NCI-H2107 (cell line): ENCODE data around the gene GBA2.

Experiments used
- DNase-seq: peaks from one replicate; lab custom pipeline; 2025; lab: John Stamatoyannopoulos, UW

GBA2 gene

GRCh38 chr9:35748858-35749514 is at the start of gene GBA2, which contains the start of gene RGP1:
Gene GBA2 (minus strand): TSS chr9:35749228. CDS start chr9:35748704, 524 bp downstream.
Gene RGP1 (plus strand): TSS chr9:35749287. CDS start chr9:35749756, 469 bp downstream.
- peak; percentile 28 for DNase-seq

DNA sequence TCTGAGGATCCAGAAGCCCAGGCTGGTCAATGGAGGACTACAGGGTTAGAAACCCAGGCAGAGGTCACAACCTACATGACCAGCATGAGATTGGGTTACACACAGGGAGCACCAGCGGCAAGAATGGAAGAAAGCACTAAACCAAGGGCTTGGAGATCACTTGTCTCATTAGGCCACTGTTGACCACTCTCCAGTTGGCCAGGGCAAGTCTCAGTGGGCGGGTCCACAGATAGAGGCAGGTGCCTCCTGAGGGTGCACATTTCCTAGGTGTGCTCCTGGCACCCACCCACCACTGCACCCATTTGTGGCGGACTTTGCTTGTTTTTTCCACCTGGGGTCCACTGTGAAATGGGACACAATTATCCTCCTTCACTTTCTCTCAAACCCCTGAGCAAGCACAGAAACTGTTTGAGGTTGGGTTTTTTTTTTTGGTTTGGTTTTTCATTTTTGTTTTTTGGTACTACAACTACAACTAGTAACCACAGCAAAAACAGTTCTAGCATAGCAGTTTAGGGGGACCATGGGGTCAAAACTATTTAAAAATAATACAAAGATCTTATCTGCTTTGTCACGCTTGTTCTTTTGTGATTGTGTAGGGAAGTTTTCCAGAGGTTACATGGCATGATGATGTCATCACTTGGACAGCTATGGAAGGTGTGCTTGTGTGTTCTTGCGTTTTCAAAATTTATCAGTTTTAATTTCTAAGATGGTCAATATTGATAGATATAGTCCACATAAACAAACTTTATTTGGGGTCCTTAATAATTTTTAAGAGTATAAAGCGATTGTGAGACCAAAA is 48.5 kb upstream of the GBA2 start:
- DNase-seq = no peak

DNA sequence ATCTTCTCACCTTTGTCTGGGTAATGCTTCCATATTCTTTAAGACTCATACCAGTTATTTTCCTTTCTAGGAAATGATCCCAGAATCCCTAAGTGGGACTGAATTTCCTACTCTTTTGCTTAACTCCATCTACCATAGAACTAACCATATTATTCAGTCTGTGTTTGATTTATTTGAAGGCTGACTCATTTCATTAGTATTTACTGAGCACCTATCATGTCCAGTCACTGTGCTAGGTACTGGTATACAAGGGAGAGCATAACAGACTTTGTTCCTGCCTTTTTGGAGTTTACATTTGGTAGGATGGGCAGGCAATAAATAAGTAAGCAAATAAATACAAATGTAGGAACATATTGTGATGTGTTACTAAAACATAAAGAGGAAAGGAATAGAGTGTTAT is 46.7 kb upstream of the GBA2 start:
- DNase-seq = no peak

DNA sequence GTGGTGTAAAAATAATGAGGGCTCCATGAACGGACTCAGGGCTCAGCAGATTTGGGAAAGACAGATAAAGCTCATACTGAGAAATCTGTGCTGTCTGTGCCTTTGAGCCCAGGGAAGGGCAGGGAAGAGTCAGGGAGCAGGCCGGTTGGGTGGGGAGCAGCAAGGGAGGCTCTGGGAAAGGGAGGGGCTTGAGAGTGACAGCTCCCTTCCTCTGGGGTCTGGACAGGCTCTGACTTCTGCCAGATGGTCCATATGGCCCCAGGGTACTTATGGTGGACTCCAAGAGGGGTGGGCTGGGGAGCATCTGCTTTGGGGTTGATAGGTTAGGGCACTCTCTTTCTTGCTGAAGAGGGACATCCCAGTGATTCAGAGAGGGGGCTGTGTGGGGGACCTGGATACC is 44.4 kb upstream of the GBA2 start:
- DNase-seq = no peak

DNA sequence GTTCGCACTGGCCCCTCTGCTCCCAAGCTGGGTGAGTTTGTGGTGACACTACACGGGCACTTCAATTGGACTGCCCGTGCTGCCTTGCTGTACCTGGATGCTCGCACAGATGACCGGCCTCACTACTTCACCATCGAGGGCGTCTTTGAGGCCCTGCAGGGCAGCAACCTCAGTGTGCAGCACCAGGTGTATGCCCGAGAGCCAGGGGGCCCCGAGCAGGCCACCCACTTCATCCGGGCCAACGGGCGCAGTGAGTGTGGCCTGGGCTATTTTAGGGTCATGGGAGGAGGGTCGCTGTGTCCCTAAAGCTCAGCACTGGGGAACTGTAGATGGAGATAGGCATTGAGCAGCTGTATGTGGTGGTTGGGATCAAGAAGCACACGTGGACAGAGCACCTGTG is 43.8 kb upstream of the GBA2 start:
- no peak for DNase-seq

GRCh38 chr9:35792024-35792813 is 43.2 kb upstream of the GBA2 start:
- no peak for DNase-seq

DNA sequence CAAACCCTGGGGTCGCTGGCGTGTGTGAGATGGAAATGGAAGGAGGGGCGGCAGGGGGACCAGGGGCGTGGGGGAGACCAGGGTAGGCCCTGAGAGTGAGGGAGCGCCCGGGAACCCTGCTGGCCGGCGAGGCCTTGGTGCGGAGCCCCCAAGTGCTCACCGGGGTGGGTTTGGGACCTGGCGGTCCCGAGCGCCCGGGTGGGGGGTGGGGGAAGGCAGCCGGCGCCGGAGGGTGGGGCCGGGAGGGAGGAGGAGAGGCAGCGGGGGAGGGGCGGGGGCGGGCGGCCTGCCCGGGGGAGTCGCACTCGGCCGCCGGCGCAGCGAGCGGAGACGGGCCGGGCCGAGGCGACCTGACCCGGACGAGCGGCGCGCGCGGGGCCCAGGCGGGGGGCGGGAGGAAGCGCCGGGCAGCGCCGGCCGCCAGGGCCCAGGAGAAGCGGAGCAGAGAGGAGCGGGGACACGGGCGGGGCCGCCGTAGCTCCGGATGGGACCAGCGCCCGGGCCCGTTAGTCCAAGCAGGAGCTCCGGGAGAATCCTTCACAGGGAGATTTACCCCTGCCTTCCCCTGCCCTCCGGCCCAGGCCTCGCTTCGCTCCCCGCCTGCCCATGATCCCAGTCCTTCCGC is 42.4 kb upstream of the GBA2 start, which contains the start of gene NPR2:
TSS of gene NPR2 (plus strand) at position 295 of the 625 bp plus-strand sequence. CDS start 818 bp downstream, outside the sequence.
- no peak for DNase-seq

- DNase-seq = peak; percentile 53
These were observed 41.6 kb upstream of the GBA2 start for GRCh38 chr9:35790385-35791296.

DNA sequence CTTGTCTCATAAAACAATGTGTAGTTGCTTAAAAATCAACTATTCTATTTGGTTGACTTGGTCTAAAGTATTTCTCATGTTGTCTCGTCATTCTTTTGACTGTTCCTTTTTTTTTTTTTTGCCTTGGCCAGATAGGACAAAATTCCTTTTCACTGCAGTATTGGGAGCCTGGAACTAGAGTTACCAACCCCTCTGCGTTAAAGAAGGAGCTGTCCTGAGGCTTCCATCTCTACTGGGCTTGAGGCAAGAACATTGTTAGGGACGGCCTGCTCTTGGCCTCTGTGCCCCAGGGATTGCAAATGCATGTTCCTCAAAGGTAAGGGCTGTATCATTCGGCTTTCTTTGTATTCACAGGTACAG is 41.0 kb upstream of the GBA2 start:
- no peak for DNase-seq

DNA sequence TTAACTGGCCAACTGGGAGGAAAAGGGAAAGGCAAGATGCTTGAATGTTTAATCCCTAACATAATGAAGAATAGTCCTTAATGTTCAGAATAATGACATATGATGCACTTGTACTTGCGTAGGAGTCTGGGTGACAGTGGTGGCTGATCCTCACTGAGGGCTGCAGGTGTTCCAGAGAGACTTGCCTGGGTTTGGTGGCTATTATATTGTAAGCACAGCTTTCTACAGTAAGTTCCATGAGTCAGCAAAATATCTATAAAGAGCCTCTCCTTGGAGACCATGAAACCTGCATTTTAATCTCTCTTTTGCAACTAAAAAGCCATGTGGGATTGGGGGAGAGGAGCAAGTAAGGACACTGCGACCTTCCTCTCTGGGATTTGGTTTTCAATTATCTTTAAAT is 40.5 kb upstream of the GBA2 start:
- no peak for DNase-seq

DNA sequence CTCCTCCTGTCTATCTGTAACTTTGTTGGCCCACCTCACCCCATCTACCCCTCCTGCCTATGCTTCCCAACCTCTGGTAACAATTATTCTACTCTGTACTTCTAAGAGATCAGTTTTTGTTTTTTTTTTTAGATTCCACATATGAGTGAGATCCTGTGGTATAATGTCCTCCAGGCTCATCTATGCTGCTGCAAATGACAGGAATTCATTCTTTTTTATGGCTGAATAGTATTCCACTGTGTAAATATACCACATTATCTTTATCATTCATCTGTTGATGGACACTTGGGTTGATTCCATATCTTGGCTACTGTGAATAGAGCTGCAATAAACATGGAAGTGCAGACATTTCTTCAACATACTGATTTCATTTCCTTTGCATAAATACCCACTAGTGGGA is 34.4 kb upstream of the GBA2 start:
- no peak for DNase-seq

DNA sequence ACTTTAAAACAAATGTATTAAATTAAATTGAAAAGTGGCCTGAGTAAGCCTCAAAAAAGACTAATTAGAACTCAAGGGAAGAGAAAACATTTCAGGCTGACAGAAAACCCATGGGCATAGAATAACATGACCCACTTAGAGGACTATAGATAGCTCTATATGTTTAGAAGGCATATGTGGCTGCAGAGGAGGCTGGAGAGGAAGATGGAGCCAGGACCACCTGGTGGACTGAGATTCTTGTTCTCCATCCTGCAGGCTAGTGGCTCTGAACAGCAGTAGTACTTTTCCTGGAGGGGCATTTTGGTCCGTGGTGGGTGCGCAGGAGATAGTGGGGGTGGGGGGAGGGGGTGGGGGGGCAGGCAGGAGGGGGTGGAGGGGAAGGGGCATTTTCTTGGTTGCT is 32.0 kb upstream of the GBA2 start:
- DNase-seq = no peak

DNA sequence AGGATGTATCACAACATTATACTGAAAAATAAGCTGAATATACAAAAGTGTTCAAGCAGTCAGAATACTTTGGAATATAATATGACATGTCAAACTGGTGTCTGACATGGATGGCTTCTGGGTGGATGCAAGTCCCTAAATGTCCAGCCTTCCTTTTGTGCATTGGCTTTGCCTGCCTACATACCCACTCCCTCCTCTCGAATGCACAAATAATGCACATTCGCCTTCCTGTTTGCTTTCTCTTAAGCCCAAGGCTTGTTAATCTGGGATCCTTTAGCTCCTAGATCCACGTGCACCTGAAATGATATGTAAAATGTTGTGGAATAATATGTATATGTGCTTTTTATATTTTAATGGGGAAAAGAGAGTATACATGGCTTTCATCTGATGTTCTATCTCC is 29.5 kb upstream of the GBA2 start:
- no peak for DNase-seq

GRCh38 chr9:35776018-35776417 is 27.0 kb upstream of the GBA2 start:
- peak; percentile 83 for DNase-seq

GRCh38 chr9:35774907-35775635 is 26.0 kb upstream of the GBA2 start:
- DNase-seq = no peak

DNA sequence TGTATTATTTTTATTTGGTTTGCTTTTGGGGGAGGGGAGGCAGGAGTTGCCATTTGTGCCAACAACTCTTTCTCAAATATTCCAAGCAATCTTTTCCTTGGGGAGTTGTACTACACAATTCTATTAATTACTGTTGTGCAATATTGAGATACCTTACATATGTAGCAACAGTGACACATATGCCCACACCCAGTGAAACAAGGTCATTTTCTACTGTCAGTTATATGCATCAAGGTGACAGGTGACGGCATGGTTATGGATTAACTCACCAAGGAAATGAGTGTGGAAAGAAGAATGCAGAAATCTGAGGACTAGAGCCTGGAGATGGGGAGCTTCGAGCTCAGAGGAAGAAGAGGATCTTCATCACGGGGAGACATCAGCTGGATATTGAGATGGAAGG is 22.9 kb upstream of the GBA2 start:
- DNase-seq = no peak

DNA sequence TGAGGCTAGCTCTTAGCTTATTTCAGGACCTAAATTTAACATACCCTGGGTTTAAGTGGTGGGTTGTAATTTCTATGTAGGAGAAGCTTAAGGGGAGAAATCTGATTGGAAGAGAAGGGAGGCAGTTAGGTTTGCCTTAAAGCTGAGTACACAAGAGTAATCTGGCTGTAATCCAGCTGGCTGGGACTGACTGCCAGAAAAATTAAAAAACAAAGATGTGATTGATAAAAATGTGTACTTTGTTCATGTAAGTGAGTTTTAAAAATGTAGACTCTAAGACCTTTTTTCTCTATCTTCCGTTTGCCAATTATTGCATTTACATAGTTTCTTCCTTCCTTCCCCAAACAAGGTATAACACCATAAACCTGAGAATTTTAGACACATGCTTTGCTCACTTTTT is 22.5 kb upstream of the GBA2 start:
- DNase-seq = no peak

DNA sequence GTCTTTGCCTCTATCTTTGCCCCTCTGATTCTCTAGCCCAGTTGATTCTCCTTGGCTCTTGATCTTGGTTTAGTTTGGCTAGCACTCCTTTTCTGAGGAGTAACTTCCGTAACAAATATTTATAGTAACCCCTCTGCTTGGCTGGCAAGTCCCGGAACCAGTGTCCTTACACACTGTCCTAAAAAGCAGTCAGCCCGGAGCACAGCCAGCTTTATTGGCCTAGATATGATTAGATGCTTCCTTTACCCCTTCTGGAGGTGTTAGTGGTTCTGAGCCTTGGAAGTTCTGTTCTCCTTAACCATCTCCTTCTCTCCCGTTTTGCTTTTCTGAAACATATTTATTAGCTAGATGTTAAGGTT is 22.0 kb upstream of the GBA2 start:
- no peak for DNase-seq

GRCh38 chr9:35769763-35770162 is 20.7 kb upstream of the GBA2 start:
- no peak for DNase-seq

DNA sequence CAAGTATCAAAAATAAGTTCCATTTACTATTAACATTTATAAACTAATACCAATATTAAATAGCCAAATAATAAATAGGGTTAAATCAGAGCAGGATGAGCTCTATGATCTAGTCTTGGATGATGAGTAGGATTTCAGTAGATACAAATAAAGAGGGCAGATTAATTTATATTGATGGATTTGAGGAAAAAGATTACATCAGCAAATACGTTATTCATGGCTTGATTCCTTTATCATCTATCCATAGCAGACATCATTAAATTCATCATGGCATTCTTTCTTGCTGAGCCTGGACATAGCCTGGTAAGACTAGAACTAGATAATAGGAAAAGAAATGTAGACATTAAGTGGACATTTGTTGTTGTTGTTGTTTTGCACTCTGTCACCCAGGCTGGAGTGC is 18.4 kb upstream of the GBA2 start:
- DNase-seq = no peak

DNA sequence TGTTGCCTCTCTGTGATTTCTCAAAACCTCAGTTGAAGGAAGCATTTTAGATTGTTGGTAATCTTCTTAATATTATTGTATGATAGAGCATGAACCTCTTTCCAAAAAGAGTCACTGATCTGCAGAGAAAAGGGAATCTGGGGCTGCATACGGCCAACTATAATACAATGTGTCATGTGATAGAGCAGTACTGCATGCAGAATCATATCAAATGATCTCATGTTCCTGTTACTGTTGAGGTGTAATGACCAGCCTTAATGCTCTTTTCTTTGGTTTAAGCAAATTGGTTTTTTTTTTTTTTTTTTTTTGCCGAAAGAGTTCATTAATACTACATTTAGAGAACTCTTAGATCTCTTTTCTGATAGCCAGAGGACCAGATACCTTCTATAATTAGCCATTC is 18.0 kb upstream of the GBA2 start:
- DNase-seq = no peak
